AG09309 (cell line): ENCODE results near the gene CELF4.
A peak's percentile ranks its signal among the peaks of the same experiment; 100 is the strongest.

ENCODE experiments used
- DNase-seq: peaks from one replicate; pipeline ENCODE4 v3.0.0-alpha.2; 2010; ENCODE audit warnings: low read depth
- H3K4me3 ChIP-seq: 2 replicates; pipeline ENCODE4 v1.5.1; 2011; ENCODE audit warnings: mild to moderate bottlenecking, low read depth, low read length, moderate library complexity; ENCODE audit not compliant: control insufficient read depth
- CTCF ChIP-seq: IDR thresholded peaks from 2 replicates; pipeline ENCODE4 v1.5.1; 2011; ENCODE audit warnings: mild to moderate bottlenecking, low read depth, low read length, inconsistent platforms; ENCODE audit not compliant: insufficient read depth, control insufficient read depth; ENCODE audit errors: missing control alignments

Gene CELF4

GRCh38 chr18:37330173-37330572, 235.4 kb downstream of the CELF4 start:
- no peak overlapping the region for H3K4me3 ChIP-seq
- DNase-seq, result no peak
- TF ChIP-seq CTCF, result no peak

DNA sequence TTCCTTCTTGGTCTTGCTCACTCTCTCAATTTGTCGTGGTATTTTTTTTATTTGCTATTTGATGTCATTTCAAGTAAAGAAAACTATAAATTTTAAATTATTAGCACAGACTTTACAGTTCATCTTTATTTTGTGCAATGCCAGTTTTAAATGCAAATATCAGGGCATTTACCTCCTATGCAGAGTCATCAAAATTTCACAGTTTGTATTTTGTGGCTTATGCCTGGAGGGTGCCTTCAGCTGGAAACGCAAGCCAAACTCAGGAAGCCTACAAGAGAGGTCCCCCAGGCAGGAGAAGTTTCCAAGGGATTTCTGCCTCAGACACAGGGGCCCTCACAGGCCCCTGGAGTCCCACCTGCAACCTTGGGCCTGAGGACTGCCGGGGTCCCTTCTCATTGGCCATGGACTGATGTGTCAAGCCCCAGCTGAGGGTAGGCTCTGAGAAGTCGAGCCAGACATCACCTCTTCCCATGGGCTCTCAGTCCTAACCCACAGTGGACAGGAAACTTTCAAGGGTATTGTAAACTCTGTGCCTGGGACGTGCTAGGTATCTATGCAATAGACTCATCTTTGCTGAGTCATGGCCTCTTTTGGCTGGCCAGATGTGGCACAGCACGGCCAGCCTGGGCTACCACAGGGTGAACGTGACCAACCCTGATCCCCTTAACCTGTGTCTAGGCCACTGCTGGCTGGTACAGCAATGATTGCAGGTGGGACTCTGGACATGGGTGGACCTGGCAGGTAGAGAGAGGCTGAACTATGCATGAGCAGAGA, 236.5 kb downstream of the CELF4 start:
- TF ChIP-seq CTCF, result no peak
- no peak overlapping the region for H3K4me3 ChIP-seq
- DNase-seq, result no peak

DNA sequence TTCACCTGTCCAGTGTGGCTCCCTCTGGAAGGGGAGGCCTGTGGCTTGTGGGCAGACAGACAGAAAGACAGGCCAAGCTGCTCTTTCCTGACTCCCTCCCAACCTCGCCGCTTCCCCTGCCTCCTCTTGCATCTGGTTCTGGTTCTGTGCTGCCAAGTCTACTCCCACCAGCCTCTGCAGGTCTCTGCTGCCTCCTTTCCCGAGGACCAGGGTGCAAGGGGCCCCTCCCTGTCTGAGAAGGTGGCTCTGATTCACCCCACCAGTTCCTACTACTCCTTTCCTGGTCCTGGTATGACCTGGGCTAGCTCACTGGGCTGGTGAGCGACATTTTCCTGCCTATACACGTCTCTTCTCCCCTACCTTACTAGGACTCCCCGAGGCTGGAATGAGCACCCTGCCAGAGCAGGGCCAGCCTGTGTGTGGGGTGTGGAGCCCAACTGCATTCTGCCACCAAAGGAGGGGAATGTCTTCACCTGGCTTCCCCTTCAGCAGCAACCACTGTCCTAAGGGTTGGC, 238.5 kb downstream of the CELF4 start:
- no peak for TF ChIP-seq CTCF
- no peak for DNase-seq
- no peak overlapping the region for H3K4me3 ChIP-seq

GRCh38 chr18:37322492-37323035, 243.0 kb downstream of the CELF4 start:
- DNase-seq, result no peak
- H3K4me3 ChIP-seq, result no peak overlapping the region
- peak; percentile 89 for TF ChIP-seq CTCF

GRCh38 chr18:37321582-37322491, 243.8 kb downstream of the CELF4 start:
- H3K4me3 ChIP-seq, result no peak overlapping the region
- TF ChIP-seq CTCF, result no peak
- no peak for DNase-seq

DNA sequence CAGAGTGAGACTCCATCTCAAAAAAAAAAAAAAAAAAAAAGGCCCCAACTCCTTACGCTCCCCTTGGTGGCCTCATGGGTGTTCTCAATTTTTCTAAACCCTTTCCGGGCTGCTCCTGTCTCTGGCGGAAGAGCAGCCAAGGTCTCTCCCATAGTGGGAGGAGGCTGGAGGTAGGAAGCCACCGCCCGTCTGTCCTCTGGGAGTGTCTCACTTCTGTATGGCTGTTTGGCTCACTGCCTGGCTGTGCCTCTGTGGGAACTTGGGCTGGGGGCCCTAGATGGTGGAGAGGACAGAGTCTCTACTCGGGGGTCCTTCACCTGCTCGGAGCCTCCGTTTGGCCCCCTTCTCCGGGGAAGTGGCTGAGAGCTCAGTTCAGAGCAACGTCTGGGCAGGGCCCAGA, 245.3 kb downstream of the CELF4 start:
- no peak overlapping the region for H3K4me3 ChIP-seq
- TF ChIP-seq CTCF, result no peak
- DNase-seq, result no peak
